HEK293 (cell line): ENCODE results near the gene NAALADL2.

Source experiments
- CTCF ChIA-PET: fragments of 350-600 bp; formaldehyde crosslinking; extraction: SDS; loops from one replicate; lab custom pipeline; 2021; ENCODE audit warnings: antibody characterized with exemption; lab: Yijun Ruan, JAX
- POLR2A ChIA-PET: fragments of 300-600 bp; formaldehyde crosslinking; extraction: SDS; loops from one replicate; lab custom pipeline; 2020; ENCODE audit warnings: antibody characterized with exemption, inconsistent platforms; lab: Yijun Ruan, JAX
- H3K27ac ChIP-seq: fragments of 200-500 bp; sonication (Bioruptor generic); 2 replicates; pipeline ENCODE4 v1.5.1; 2014; ENCODE audit warnings: low read depth, low read length, control low read depth, inconsistent platforms; ENCODE audit errors: extremely low read depth
- H3K36me3 ChIP-seq, 2 experiments: fragments of 200-500 bp in 1 of 2; sonication (Bioruptor generic) in 1 of 2; 1 replicate in 1 of 2; 2 replicates in 1 of 2; pipeline ENCODE4 v1.5.1; 2014 to 2017; ENCODE audit warnings: inconsistent platforms in 2 of 2, low read length in 2 of 2; ENCODE audit not compliant: control insufficient read depth in 2 of 2, insufficient read depth in 1 of 2
- H3K4me1 ChIP-seq: fragments of 200-500 bp; sonication (Bioruptor generic); 2 replicates; pipeline ENCODE4 v1.5.1; 2014; ENCODE audit warnings: mild to moderate bottlenecking, low read length, inconsistent platforms; ENCODE audit not compliant: control insufficient read depth, insufficient read depth
- H3K4me3 ChIP-seq: 2 replicates; pipeline ENCODE4 v1.5.1; 2011; ENCODE audit warnings: low read depth, mild to moderate bottlenecking, control low read depth, low read length, moderate library complexity
- H3K9me3 ChIP-seq: fragments of 200-500 bp; sonication (Bioruptor generic); 2 replicates; pipeline ENCODE4 v1.5.1; 2014; ENCODE audit warnings: low read depth, low read length, inconsistent platforms; ENCODE audit not compliant: control insufficient read depth, insufficient read depth
- FEZF1 ChIP-seq: fragments of 450-650 bp; formaldehyde crosslinking; IDR thresholded peaks from 2 replicates; pipeline ENCODE4 v1.5.1; 2016; ENCODE audit warnings: missing biosample characterization, missing genetic modification characterization
- GFI1B ChIP-seq: fragments of 450-650 bp; formaldehyde crosslinking; IDR thresholded peaks from 2 replicates; pipeline ENCODE4 v1.5.1; 2016; ENCODE audit warnings: missing biosample characterization, missing genetic modification characterization
- IKZF3 ChIP-seq: fragments of 450-650 bp; IDR thresholded peaks from 2 replicates; pipeline ENCODE4 v1.5.0; 2018; ENCODE audit warnings: missing biosample characterization, mild to moderate bottlenecking, missing genetic modification characterization, moderate library complexity
- MEIS1 ChIP-seq: sonication (generic); formaldehyde crosslinking; IDR thresholded peaks from 2 replicates; pipeline ENCODE4 v1.8.1; 2022; ENCODE audit warnings: missing genetic modification reagents, mild to moderate bottlenecking, borderline replicate concordance
- OSR2 ChIP-seq: fragments of 450-650 bp; formaldehyde crosslinking; IDR thresholded peaks from 2 replicates; pipeline ENCODE4 v1.5.1; 2016; ENCODE audit warnings: missing biosample characterization, missing genetic modification characterization
- REPIN1 ChIP-seq: fragments of 450-650 bp; formaldehyde crosslinking; IDR thresholded peaks from 2 replicates; pipeline ENCODE4 v1.5.1; 2017; ENCODE audit warnings: missing biosample characterization, missing genetic modification characterization, low read depth
- SALL2 ChIP-seq: fragments of 450-650 bp; formaldehyde crosslinking; IDR thresholded peaks from 2 replicates; pipeline ENCODE4 v1.5.0; 2017; ENCODE audit warnings: missing biosample characterization, mild to moderate bottlenecking, missing genetic modification characterization, borderline replicate concordance
- YY1 ChIP-seq: fragments of 450-650 bp; formaldehyde crosslinking; IDR thresholded peaks from 2 replicates; pipeline ENCODE4 v1.5.1; 2018; ENCODE audit warnings: missing biosample characterization, missing genetic modification characterization
- ZBTB17 ChIP-seq: fragments of 450-650 bp; formaldehyde crosslinking; IDR thresholded peaks from 2 replicates; pipeline ENCODE4 v1.5.1; 2016; ENCODE audit warnings: missing biosample characterization, missing genetic modification characterization
- ZBTB44 ChIP-seq: fragments of 450-650 bp; IDR thresholded peaks from 2 replicates; pipeline ENCODE4 v1.5.1; 2018; ENCODE audit warnings: missing biosample characterization, mild to moderate bottlenecking, missing genetic modification characterization
- ZFP41 ChIP-seq: fragments of 450-650 bp; formaldehyde crosslinking; IDR thresholded peaks from 2 replicates; pipeline ENCODE4 v1.5.1; 2016; ENCODE audit warnings: missing biosample characterization, missing genetic modification characterization, borderline replicate concordance
- ZNF121 ChIP-seq: fragments of 450-650 bp; formaldehyde crosslinking; IDR thresholded peaks from 2 replicates; pipeline ENCODE4 v1.5.1; 2016; ENCODE audit warnings: missing biosample characterization, missing genetic modification characterization
- ZNF140 ChIP-seq: fragments of 450-650 bp; formaldehyde crosslinking; IDR thresholded peaks from 2 replicates; pipeline ENCODE4 v1.5.1; 2016; ENCODE audit warnings: missing biosample characterization, missing genetic modification characterization
- ZNF350 ChIP-seq: fragments of 450-650 bp; formaldehyde crosslinking; IDR thresholded peaks from 2 replicates; pipeline ENCODE4 v1.5.0; 2017; ENCODE audit warnings: missing biosample characterization, mild to moderate bottlenecking, missing genetic modification characterization
- ZNF362 ChIP-seq: fragments of 450-650 bp; formaldehyde crosslinking; IDR thresholded peaks from 2 replicates; pipeline ENCODE4 v1.5.1; 2016; ENCODE audit warnings: missing biosample characterization, missing genetic modification characterization
- ZNF610 ChIP-seq: fragments of 450-650 bp; formaldehyde crosslinking; IDR thresholded peaks from 2 replicates; pipeline ENCODE4 v1.5.1; 2016; ENCODE audit warnings: missing biosample characterization, missing genetic modification characterization, borderline replicate concordance
- ZNF830 ChIP-seq: fragments of 450-650 bp; IDR thresholded peaks from 2 replicates; pipeline ENCODE4 v1.5.0; 2018; ENCODE audit warnings: missing biosample characterization, missing genetic modification characterization, low read depth, mild to moderate bottlenecking, moderate library complexity
- ZXDB ChIP-seq: fragments of 450-650 bp; formaldehyde crosslinking; IDR thresholded peaks from 2 replicates; pipeline ENCODE4 v1.5.1; 2016; ENCODE audit warnings: missing biosample characterization, missing genetic modification characterization
- TF ChIP-seq, protein P1 (sequence below): fragments of 450-650 bp; formaldehyde crosslinking; IDR thresholded peaks from 2 replicates; pipeline ENCODE4 v1.5.1; 2017; ENCODE audit warnings: missing biosample characterization, missing genetic modification characterization
- TF ChIP-seq, protein P2 (sequence below): fragments of 450-650 bp; formaldehyde crosslinking; IDR thresholded peaks from 2 replicates; pipeline ENCODE4 v1.5.1; 2017; ENCODE audit warnings: missing biosample characterization, missing genetic modification characterization
- TF ChIP-seq, protein P3 (sequence below): fragments of 450-650 bp; formaldehyde crosslinking; IDR thresholded peaks from 2 replicates; pipeline ENCODE4 v1.5.1; 2017; ENCODE audit warnings: missing biosample characterization, mild to moderate bottlenecking, missing genetic modification characterization, moderate library complexity
- TF ChIP-seq, protein P4 (sequence below): fragments of 450-650 bp; formaldehyde crosslinking; IDR thresholded peaks from 2 replicates; pipeline ENCODE4 v1.5.1; 2016; ENCODE audit warnings: missing biosample characterization, missing genetic modification characterization
- TF ChIP-seq, protein P5 (sequence below): fragments of 450-650 bp; formaldehyde crosslinking; IDR thresholded peaks from 2 replicates; pipeline ENCODE4 v1.5.1; 2017; ENCODE audit warnings: missing biosample characterization, missing genetic modification characterization

Gene NAALADL2

DNA sequence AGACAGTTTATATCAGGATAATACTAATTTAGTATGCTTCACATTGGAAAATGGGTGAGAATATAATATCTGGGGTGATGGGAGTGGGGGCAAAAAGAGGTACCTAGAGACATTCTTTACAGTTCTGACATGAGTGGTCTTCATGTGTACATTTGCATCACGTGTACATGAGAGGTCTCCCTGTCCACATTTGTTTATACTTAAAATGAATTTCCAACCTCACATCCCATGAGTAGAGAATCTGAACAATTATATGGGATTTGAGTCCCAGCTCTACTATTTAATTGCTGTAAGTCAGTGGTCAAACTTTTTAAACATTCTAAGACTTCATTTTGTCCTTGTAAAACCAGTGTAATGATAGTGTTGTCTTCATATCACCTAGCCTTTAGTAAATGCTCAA, 408.4 kb downstream of the NAALADL2 start (continued):
- TF ChIP-seq, protein P1, sequence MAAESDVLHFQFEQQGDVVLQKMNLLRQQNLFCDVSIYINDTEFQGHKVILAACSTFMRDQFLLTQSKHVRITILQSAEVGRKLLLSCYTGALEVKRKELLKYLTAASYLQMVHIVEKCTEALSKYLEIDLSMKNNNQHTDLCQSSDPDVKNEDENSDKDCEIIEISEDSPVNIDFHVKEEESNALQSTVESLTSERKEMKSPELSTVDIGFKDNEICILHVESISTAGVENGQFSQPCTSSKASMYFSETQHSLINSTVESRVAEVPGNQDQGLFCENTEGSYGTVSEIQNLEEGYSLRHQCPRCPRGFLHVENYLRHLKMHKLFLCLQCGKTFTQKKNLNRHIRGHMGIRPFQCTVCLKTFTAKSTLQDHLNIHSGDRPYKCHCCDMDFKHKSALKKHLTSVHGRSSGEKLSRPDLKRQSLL, result no peak
- TF ChIP-seq ZNF121 (tag by site-specific recombination), result no peak
- TF ChIP-seq ZXDB (tag by site-specific recombination), result no peak
- TF ChIP-seq ZNF830 (tag by site-specific recombination), result no peak
- no peak for TF ChIP-seq ZFP41
- TF ChIP-seq REPIN1, result no peak
- TF ChIP-seq MEIS1 (CRISPR knock-in tag), result no peak
- TF ChIP-seq ZNF362, result no peak

DNA sequence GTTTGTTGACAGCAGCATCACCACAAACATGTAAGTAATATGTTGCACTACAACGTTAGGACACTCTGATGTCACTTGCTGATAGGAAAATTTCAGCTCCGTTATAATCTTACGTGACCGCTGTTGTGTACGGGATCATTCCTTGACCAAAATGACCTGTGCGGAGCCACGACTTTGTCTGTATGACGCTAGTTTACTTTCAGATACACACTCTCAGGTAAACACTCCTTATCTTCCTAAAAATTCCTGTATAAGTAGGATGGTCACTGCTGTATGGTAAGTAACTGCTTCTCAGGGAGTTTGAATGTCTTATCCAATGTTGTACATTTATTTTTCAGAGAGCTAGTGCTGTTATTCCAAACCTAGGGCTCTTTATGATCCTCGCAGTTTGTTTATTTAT, 410.3 kb downstream of the NAALADL2 start:
- Histone ChIP-seq H3K9me3 (no peaks in the 10 kb centered on the region), H3K4me1 (peaks cover 7% of the 10 kb centered on the region; the same call in 1 of the 2 replicates), H3K36me3 (no peaks in the 10 kb centered on the region), H3K27ac (no peak overlapping the region), H3K4me3 (no peak overlapping the region)
- TF ChIP-seq, protein P2, sequence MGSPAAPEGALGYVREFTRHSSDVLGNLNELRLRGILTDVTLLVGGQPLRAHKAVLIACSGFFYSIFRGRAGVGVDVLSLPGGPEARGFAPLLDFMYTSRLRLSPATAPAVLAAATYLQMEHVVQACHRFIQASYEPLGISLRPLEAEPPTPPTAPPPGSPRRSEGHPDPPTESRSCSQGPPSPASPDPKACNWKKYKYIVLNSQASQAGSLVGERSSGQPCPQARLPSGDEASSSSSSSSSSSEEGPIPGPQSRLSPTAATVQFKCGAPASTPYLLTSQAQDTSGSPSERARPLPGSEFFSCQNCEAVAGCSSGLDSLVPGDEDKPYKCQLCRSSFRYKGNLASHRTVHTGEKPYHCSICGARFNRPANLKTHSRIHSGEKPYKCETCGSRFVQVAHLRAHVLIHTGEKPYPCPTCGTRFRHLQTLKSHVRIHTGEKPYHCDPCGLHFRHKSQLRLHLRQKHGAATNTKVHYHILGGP, result no peak
- POLR2A ChIA-PET, result no interaction called here
- CTCF ChIA-PET, result interaction anchor here (0.6 kb wide), 1 partner anchor 1051 kb away, joined by 3 read pairs; no protein-coding TSS in a partner anchor

GRCh38 chr3:175270198-175270837, 411.2 kb downstream of the NAALADL2 start:
- ChIA-PET POLR2A (no interaction called here), CTCF (interaction anchor here (0.6 kb wide), 1 partner anchor 1052 kb away, joined by 3 read pairs; no protein-coding TSS in a partner anchor)
- H3K36me3 ChIP-seq, result no peaks in the 10 kb centered on the region
- peaks cover 7% of the 10 kb centered on the region; the same call in 1 of the 2 replicates for H3K4me1 ChIP-seq
- H3K27ac ChIP-seq, result peak overlapping the region; percentile 32
- no peaks in the 10 kb centered on the region for H3K9me3 ChIP-seq
- no peak overlapping the region for H3K4me3 ChIP-seq
- no peak for TF ChIP-seq SALL2
- TF ChIP-seq FEZF1 (tag by site-specific recombination), result peak; percentile 82
- TF ChIP-seq, protein P3, sequence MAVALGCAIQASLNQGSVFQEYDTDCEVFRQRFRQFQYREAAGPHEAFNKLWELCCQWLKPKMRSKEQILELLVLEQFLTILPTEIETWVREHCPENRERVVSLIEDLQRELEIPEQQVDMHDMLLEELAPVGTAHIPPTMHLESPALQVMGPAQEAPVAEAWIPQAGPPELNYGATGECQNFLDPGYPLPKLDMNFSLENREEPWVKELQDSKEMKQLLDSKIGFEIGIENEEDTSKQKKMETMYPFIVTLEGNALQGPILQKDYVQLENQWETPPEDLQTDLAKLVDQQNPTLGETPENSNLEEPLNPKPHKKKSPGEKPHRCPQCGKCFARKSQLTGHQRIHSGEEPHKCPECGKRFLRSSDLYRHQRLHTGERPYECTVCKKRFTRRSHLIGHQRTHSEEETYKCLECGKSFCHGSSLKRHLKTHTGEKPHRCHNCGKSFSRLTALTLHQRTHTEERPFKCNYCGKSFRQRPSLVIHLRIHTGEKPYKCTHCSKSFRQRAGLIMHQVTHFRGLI (tag by site-specific recombination), result peak; percentile 55; the same call in 1 of the 2 replicates
- TF ChIP-seq ZBTB17 (tag by site-specific recombination), result peak; percentile 78
- peak; percentile 57; the same call in 1 of the 2 replicates for TF ChIP-seq IKZF3
- TF ChIP-seq ZNF140 (tag by site-specific recombination), result no peak
- TF ChIP-seq ZBTB44 (tag by site-specific recombination), result 0 out of 2 replicates have a peak, but pooled peaks have one; percentile 17
- TF ChIP-seq, protein P4, sequence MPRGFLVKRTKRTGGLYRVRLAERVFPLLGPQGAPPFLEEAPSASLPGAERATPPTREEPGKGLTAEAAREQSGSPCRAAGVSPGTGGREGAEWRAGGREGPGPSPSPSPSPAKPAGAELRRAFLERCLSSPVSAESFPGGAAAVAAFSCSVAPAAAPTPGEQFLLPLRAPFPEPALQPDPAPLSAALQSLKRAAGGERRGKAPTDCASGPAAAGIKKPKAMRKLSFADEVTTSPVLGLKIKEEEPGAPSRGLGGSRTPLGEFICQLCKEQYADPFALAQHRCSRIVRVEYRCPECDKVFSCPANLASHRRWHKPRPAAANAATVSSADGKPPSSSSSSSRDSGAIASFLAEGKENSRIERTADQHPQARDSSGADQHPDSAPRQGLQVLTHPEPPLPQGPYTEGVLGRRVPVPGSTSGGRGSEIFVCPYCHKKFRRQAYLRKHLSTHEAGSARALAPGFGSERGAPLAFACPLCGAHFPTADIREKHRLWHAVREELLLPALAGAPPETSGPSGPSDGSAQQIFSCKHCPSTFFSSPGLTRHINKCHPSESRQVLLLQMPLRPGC (tag by site-specific recombination), result peak; percentile 59; the same call in 1 of the 2 replicates
- TF ChIP-seq GFI1B (tag by site-specific recombination), result no peak
- no peak for TF ChIP-seq ZNF350 (tag by site-specific recombination)
- TF ChIP-seq, protein P5, sequence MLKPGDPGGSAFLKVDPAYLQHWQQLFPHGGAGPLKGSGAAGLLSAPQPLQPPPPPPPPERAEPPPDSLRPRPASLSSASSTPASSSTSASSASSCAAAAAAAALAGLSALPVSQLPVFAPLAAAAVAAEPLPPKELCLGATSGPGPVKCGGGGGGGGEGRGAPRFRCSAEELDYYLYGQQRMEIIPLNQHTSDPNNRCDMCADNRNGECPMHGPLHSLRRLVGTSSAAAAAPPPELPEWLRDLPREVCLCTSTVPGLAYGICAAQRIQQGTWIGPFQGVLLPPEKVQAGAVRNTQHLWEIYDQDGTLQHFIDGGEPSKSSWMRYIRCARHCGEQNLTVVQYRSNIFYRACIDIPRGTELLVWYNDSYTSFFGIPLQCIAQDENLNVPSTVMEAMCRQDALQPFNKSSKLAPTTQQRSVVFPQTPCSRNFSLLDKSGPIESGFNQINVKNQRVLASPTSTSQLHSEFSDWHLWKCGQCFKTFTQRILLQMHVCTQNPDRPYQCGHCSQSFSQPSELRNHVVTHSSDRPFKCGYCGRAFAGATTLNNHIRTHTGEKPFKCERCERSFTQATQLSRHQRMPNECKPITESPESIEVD (tag by site-specific recombination), result peak; percentile 96
- 0 out of 2 replicates have a peak, but pooled peaks have one; percentile 31 for TF ChIP-seq YY1 (tag by site-specific recombination)
- TF ChIP-seq ZNF610, result peak; percentile 52; the same call in 1 of the 2 replicates
- peak; percentile 68 for TF ChIP-seq OSR2 (tag by site-specific recombination)
